ENCODE data around the gene MTMR12.

Gene MTMR12

DNA sequence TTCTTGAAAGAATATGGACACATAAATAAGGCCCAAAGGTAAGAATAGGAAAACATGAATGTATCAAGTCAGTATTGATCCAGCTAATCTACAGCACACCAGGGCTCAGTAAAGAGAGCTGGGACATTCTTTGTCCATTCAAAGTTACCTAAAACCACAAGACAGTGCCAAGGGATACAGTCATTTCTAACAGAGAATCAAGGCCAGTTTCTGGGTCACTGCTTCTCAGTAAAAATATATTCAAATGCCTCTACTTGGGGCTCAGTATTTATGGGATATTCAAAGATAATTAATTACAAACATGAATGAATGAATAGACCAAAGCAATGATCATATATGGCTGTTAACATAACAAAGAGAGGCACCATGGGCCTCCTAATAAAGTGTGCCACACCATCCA, 34.9 kb downstream of the MTMR12 start:
- no peak overlapping the region for H3K4me3 ChIP-seq (ENCODE audit: low read depth, low read length)
- DNase-seq (ENCODE audit: low read depth) = no peak
- TF ChIP-seq MYC (IDR thresholded peaks at IDR 0.05; ENCODE audit: low read depth, low read length) (no peak), POLR2A (IDR thresholded peaks at IDR 0.05; ENCODE audit: extremely low read depth, insufficient read length) (no peak), MAX (IDR thresholded peaks at IDR 0.05; ENCODE audit: low read depth, low read length) (no peak), CTCF (IDR thresholded peaks at IDR 0.05; ENCODE audit: low read depth, low read length) (no peak)

- no peak overlapping the region for H3K4me3 ChIP-seq (ENCODE audit: low read depth, low read length)
- DNase-seq (ENCODE audit: low read depth) = peak; percentile 43
- TF ChIP-seq MAX (IDR thresholded peaks at IDR 0.05; ENCODE audit: low read depth, low read length) (no peak), CTCF (IDR thresholded peaks at IDR 0.05; ENCODE audit: low read depth, low read length) (no peak), POLR2A (IDR thresholded peaks at IDR 0.05; ENCODE audit: extremely low read depth, insufficient read length) (no peak), MYC (IDR thresholded peaks at IDR 0.05; ENCODE audit: low read depth, low read length) (no peak)
Measured at GRCh38 chr5:32276173-32276853, 36.4 kb downstream of the MTMR12 start.

GRCh38 chr5:32275396-32275741, 37.4 kb downstream of the MTMR12 start:
- H3K4me3 ChIP-seq (ENCODE audit: low read depth, low read length) = no peak overlapping the region
- DNase-seq (ENCODE audit: low read depth) = no peak
- TF ChIP-seq MYC (IDR thresholded peaks at IDR 0.05; ENCODE audit: low read depth, low read length) (no peak), POLR2A (IDR thresholded peaks at IDR 0.05; ENCODE audit: extremely low read depth, insufficient read length) (no peak), MAX (IDR thresholded peaks at IDR 0.05; ENCODE audit: low read depth, low read length) (no peak), CTCF (IDR thresholded peaks at IDR 0.05; ENCODE audit: low read depth, low read length) (no peak)

- no peak overlapping the region for H3K4me3 ChIP-seq (ENCODE audit: low read depth, low read length)
- DNase-seq (ENCODE audit: low read depth) = no peak
- no peak for TF ChIP-seq POLR2A (IDR thresholded peaks at IDR 0.05; ENCODE audit: extremely low read depth, insufficient read length)
- TF ChIP-seq MYC (IDR thresholded peaks at IDR 0.05; ENCODE audit: low read depth, low read length) = no peak
- TF ChIP-seq CTCF (IDR thresholded peaks at IDR 0.05; ENCODE audit: low read depth, low read length) = no peak
- no peak for TF ChIP-seq MAX (IDR thresholded peaks at IDR 0.05; ENCODE audit: low read depth, low read length)
Measured at GRCh38 chr5:32274548-32275395, 38.0 kb downstream of the MTMR12 start.

GRCh38 chr5:32273821-32274220, 38.9 kb downstream of the MTMR12 start:
- H3K4me3 ChIP-seq (ENCODE audit: low read depth, low read length) = no peak overlapping the region
- TF ChIP-seq MAX (IDR thresholded peaks at IDR 0.05; ENCODE audit: low read depth, low read length) = no peak
- TF ChIP-seq CTCF (IDR thresholded peaks at IDR 0.05; ENCODE audit: low read depth, low read length) = no peak
- no peak for TF ChIP-seq POLR2A (IDR thresholded peaks at IDR 0.05; ENCODE audit: extremely low read depth, insufficient read length)
- TF ChIP-seq MYC (IDR thresholded peaks at IDR 0.05; ENCODE audit: low read depth, low read length) = no peak
- DNase-seq (ENCODE audit: low read depth) = no peak
